Measurements from ENCODE around the gene CACNB2. TPM values are rescaled to one million over a fixed set of nuclear protein-coding genes. Genes with fewer than 3 reads are reported as not detected.
"Not testable (repeated sequence)": the region's sequence is repeated elsewhere in the genome, so short reads cannot be mapped to it uniquely, and the experiment has no call there.

CACNB2 gene
- total RNA-seq, 1 experiment from 2014 or later = not detected

- no peaks in the 10 kb centered on the region for H4K20me1 ChIP-seq (ENCODE audit: insufficient read depth)
- H3K36me3 ChIP-seq (ENCODE audit: low read depth) = no peaks in the 10 kb centered on the region
- no peak for TF ChIP-seq CTCF (conservative IDR thresholded peaks at IDR 0.05)
- no peak for TF ChIP-seq EZH2 (IDR thresholded peaks at IDR 0.05; ENCODE audit: low read depth)
- no TSS peak for BruUV-seq (replicated peaks)
- no peak overlapping the region for H3K4me2 ChIP-seq
- no peaks in the 10 kb centered on the region for H3F3A ChIP-seq (ENCODE audit: insufficient read depth, low read depth)
- H2AFZ ChIP-seq = no peak overlapping the region
- ChIA-PET POLR2A (ENCODE audit: unreplicated experiment) (no interaction called here), CTCF (no interaction called here)
- H3K9me3 ChIP-seq (ENCODE audit: insufficient read depth, low read depth) = no peaks in the 10 kb centered on the region
- no peak overlapping the region for H3K4me3 ChIP-seq
- DNase-seq = no peak
- no peaks in the 10 kb centered on the region for H3K27me3 ChIP-seq (ENCODE audit: insufficient read depth, low read depth)
- no peaks in the 10 kb centered on the region for H3K4me1 ChIP-seq (replicated peaks; ENCODE audit: insufficient read depth)
- no peaks in the 10 kb centered on the region for H3K79me2 ChIP-seq (ENCODE audit: low read depth)
- H3K27ac ChIP-seq = no peak overlapping the region
- intact Hi-C loops (cut with micrococcal nuclease; ENCODE audit: unreplicated experiment) = no loop called here
- no peaks in the 10 kb centered on the region for H3K9me2 ChIP-seq (ENCODE audit: insufficient read depth)
These were observed 11.2 kb downstream of the CACNB2 start for GRCh38 chr10:18151356-18151890.

GRCh38 chr10:18153381-18153780 is 13.2 kb downstream of the CACNB2 start:
- H3K79me2 ChIP-seq (ENCODE audit: low read depth); H3K27ac ChIP-seq; H3K36me3 ChIP-seq (ENCODE audit: low read depth); POLR2A ChIA-PET (ENCODE audit: unreplicated experiment); H3K4me3 ChIP-seq; DNase-seq; CTCF ChIA-PET; H2AFZ ChIP-seq; H3F3A ChIP-seq (ENCODE audit: insufficient read depth, low read depth); BruUV-seq (replicated peaks); H3K9me2 ChIP-seq (ENCODE audit: insufficient read depth); H3K4me1 ChIP-seq (replicated peaks; ENCODE audit: insufficient read depth); H4K20me1 ChIP-seq (ENCODE audit: insufficient read depth); H3K4me2 ChIP-seq; intact Hi-C loops (cut with micrococcal nuclease; ENCODE audit: unreplicated experiment); H3K9me3 ChIP-seq (ENCODE audit: insufficient read depth, low read depth); H3K27me3 ChIP-seq (ENCODE audit: insufficient read depth, low read depth): not testable (repeated sequence)

- Histone ChIP-seq H3F3A (ENCODE audit: insufficient read depth, low read depth) (no peaks in the 10 kb centered on the region), H3K4me3 (no peak overlapping the region), H3K79me2 (ENCODE audit: low read depth) (no peaks in the 10 kb centered on the region), H2AFZ (no peak overlapping the region), H3K4me1 (replicated peaks; ENCODE audit: insufficient read depth) (no peaks in the 10 kb centered on the region), H3K36me3 (ENCODE audit: low read depth) (no peaks in the 10 kb centered on the region), H3K9me3 (ENCODE audit: insufficient read depth, low read depth) (no peaks in the 10 kb centered on the region), H3K27ac (no peak overlapping the region), H3K27me3 (ENCODE audit: insufficient read depth, low read depth) (no peaks in the 10 kb centered on the region), H4K20me1 (ENCODE audit: insufficient read depth) (no peaks in the 10 kb centered on the region), H3K4me2 (no peak overlapping the region), H3K9me2 (ENCODE audit: insufficient read depth) (no peaks in the 10 kb centered on the region)
- ChIA-PET POLR2A (ENCODE audit: unreplicated experiment) (no interaction called here), CTCF (no interaction called here)
- BruUV-seq (replicated peaks) = no TSS peak
- DNase-seq = no peak
- intact Hi-C loops (cut with micrococcal nuclease; ENCODE audit: unreplicated experiment) = no loop called here
- no peak for TF ChIP-seq EZH2 (IDR thresholded peaks at IDR 0.05; ENCODE audit: low read depth)
- TF ChIP-seq CTCF (conservative IDR thresholded peaks at IDR 0.05) = no peak
These were observed 15.1 kb downstream of the CACNB2 start for GRCh38 chr10:18155321-18155720.

- H3K36me3 ChIP-seq (ENCODE audit: low read depth); POLR2A ChIA-PET (ENCODE audit: unreplicated experiment); CTCF ChIA-PET; H3K27ac ChIP-seq; intact Hi-C loops (cut with micrococcal nuclease; ENCODE audit: unreplicated experiment); H3K9me2 ChIP-seq (ENCODE audit: insufficient read depth); H3K4me1 ChIP-seq (replicated peaks; ENCODE audit: insufficient read depth); H3K27me3 ChIP-seq (ENCODE audit: insufficient read depth, low read depth); H2AFZ ChIP-seq; H3K4me3 ChIP-seq; H4K20me1 ChIP-seq (ENCODE audit: insufficient read depth); DNase-seq; BruUV-seq (replicated peaks); H3K9me3 ChIP-seq (ENCODE audit: insufficient read depth, low read depth); H3K4me2 ChIP-seq; H3K79me2 ChIP-seq (ENCODE audit: low read depth); H3F3A ChIP-seq (ENCODE audit: insufficient read depth, low read depth): not testable (repeated sequence)
These were observed 16.6 kb downstream of the CACNB2 start for GRCh38 chr10:18156797-18157196.
